DOHH2 (cell line): ENCODE data around the gene HOXD8.
A peak's percentile ranks its signal among the peaks of the same experiment; 100 is the strongest.

Experiments
- H3F3A ChIP-seq: fragments of 200-600 bp; sonication (generic), shearing (Covaris generic); 2 replicates; pipeline ENCODE4 v1.6.0; 2016; ENCODE audit warnings: antibody characterized with exemption, mild to moderate bottlenecking; ENCODE audit not compliant: control insufficient read depth, insufficient read depth
- H3K27ac ChIP-seq: fragments of 200-600 bp; sonication (generic); 2 replicates; pipeline ENCODE4 v1.5.1; 2014; ENCODE audit warnings: low read depth, mild to moderate bottlenecking, low read length, moderate library complexity
- H3K27me3 ChIP-seq: fragments of 200-600 bp; sonication (generic); 2 replicates; pipeline ENCODE4 v1.6.1; 2014; ENCODE audit warnings: mild to moderate bottlenecking, low read length, mixed read lengths; ENCODE audit not compliant: control insufficient read depth
- H3K36me3 ChIP-seq: fragments of 200-600 bp; sonication (generic); 2 replicates; pipeline ENCODE4 v1.6.1; 2014; ENCODE audit warnings: mild to moderate bottlenecking, low read length, moderate library complexity, mixed read lengths; ENCODE audit not compliant: control insufficient read depth
- H3K4me1 ChIP-seq: fragments of 200-600 bp; sonication (generic); 2 replicates; pipeline ENCODE4 v1.6.1; 2014; ENCODE audit warnings: mild to moderate bottlenecking, low read length, mixed read lengths; ENCODE audit not compliant: control insufficient read depth
- H3K4me2 ChIP-seq: fragments of 200-600 bp; sonication (generic); 2 replicates; pipeline ENCODE4 v1.6.0; 2014; ENCODE audit warnings: mild to moderate bottlenecking, low read length, moderate library complexity
- H3K4me3 ChIP-seq: fragments of 200-600 bp; sonication (generic); 2 replicates; pipeline ENCODE4 v1.5.1; 2014; ENCODE audit warnings: mild to moderate bottlenecking, low read length, mixed read lengths
- H3K79me2 ChIP-seq: fragments of 200-600 bp; sonication (generic); 2 replicates; pipeline ENCODE4 v1.6.1; 2014; ENCODE audit warnings: mild to moderate bottlenecking, low read length, mixed read lengths; ENCODE audit not compliant: control insufficient read depth
- H3K9me2 ChIP-seq: fragments of 200-600 bp; sonication (generic); replicated peaks from 2 replicates; pipeline ENCODE4 v1.6.1; 2014; ENCODE audit warnings: mild to moderate bottlenecking, low read length, mixed read lengths; ENCODE audit not compliant: control insufficient read depth
- H3K9me3 ChIP-seq: fragments of 200-600 bp; sonication (generic); 2 replicates; pipeline ENCODE4 v1.6.1; 2014; ENCODE audit warnings: antibody characterized with exemption, low read length, mixed read lengths; ENCODE audit not compliant: control insufficient read depth, insufficient read depth
- H4K20me1 ChIP-seq: fragments of 200-600 bp; sonication (generic); 2 replicates; pipeline ENCODE4 v1.6.0; 2014; ENCODE audit warnings: low read depth, mild to moderate bottlenecking, antibody characterized with exemption, low read length, moderate library complexity; ENCODE audit not compliant: control insufficient read depth, insufficient read depth
- EZH2phosphoT487 ChIP-seq: fragments of 200-600 bp; sonication (generic); IDR thresholded peaks from 2 replicates; pipeline ENCODE4 v1.6.1; 2017; ENCODE audit warnings: borderline replicate concordance, mild to moderate bottlenecking, antibody characterized with exemption, low read length, moderate library complexity, mixed read lengths
- TF ChIP-seq, protein P1 (sequence below): fragments of 200-600 bp; sonication (generic); IDR thresholded peaks from one replicate; pipeline ENCODE4 v1.5.1; 2014; ENCODE audit warnings: antibody characterized with exemption, mild to moderate bottlenecking, low read depth, low read length; ENCODE audit not compliant: poor library complexity, severe bottlenecking

HOXD8 gene

DNA sequence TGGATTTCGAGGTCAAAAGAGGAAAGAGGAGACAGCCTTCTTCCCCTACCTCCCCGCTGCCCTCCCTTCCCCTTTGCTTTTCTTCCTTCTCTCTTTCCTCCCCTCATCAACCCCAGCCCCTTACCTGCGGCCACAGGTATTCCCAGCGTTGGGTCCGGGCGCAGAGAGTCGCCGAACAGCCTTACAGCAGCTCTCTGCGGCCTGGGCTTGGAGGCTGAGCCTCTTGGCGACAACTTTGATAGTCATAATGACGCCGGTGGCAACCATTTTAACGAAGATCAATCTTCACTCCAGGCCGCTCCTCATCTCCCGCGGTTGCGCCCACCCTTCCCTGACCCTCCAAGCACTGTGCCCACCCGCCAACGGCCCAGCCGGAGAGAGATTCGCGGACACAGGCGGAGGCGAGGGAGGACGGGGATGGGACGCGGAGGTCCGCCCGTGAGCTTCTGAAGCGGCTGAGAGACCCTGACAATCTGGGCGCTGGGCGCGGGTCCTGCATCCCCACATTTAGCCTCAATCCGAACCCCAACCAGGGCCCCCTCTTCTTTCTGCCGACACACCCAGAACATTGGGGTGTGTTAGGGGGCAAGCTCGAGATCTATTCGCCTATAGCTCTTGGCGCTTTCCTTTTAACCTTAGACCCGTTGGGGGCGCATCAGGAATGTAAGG, 44.3 kb upstream of the HOXD8 start:
- Histone ChIP-seq H3K36me3 (no peaks in the 10 kb centered on the region), H3K9me3 (peaks cover 6% of the 10 kb centered on the region; the same call in 1 of the 2 replicates), H3K9me2 (no peaks in the 10 kb centered on the region), H3K27ac (no peak overlapping the region), H3K27me3 (peaks cover 23% of the 10 kb centered on the region), H3K79me2 (no peaks in the 10 kb centered on the region), H3K4me3 (no peak overlapping the region), H3K4me2 (no peak overlapping the region), H4K20me1 (no peaks in the 10 kb centered on the region), H3K4me1 (no peaks in the 10 kb centered on the region), H3F3A (no peaks in the 10 kb centered on the region)
- TF ChIP-seq, protein P1, sequence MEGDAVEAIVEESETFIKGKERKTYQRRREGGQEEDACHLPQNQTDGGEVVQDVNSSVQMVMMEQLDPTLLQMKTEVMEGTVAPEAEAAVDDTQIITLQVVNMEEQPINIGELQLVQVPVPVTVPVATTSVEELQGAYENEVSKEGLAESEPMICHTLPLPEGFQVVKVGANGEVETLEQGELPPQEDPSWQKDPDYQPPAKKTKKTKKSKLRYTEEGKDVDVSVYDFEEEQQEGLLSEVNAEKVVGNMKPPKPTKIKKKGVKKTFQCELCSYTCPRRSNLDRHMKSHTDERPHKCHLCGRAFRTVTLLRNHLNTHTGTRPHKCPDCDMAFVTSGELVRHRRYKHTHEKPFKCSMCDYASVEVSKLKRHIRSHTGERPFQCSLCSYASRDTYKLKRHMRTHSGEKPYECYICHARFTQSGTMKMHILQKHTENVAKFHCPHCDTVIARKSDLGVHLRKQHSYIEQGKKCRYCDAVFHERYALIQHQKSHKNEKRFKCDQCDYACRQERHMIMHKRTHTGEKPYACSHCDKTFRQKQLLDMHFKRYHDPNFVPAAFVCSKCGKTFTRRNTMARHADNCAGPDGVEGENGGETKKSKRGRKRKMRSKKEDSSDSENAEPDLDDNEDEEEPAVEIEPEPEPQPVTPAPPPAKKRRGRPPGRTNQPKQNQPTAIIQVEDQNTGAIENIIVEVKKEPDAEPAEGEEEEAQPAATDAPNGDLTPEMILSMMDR = no peak
- TF ChIP-seq EZH2phosphoT487 = no peak

DNA sequence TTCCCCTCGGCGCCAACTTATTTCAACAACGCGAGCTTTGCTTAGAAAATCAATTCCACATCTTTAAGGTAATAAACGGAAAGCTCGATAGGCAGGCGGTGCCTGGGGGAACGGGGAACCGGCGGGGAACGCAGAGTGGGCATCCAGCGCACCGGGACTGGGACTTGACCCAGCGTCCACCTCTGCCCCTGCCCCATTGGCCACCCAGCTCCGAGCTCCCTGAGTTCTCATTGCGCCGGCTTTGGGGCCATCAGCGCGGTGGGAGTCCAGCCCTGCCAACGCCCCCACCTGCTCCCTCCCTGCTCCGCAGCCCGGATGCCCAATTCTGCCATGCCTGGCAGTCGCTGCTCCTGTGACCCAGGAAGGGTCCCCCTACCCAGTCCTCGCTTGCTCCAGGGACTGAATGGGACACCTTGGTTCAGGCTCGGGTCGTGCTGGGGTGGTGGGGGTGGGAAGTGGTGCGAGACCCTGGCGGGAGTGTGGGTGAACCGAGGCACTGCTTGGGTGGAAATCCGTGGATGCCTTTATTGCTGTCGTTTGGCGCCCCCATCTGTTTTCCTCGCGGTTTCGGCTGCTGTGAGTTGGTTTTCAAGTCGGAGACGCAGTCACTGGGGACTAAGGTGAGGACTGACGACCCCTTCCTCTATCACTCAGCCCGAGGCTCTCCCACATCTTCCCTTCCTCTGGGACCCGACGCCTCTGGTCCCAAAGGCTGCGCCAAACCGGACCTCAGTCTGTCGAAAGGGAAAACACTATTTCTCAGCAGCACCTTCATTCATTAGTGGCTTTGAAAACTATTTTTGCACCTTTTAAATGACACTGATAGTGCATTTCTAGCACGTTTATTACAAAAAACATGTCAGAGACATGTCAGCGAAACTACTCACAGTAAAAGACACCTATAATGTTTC, 43.4 kb upstream of the HOXD8 start:
- H3K79me2 ChIP-seq = no peaks in the 10 kb centered on the region
- TF ChIP-seq, protein P1 = peak; percentile 44
- no peak for TF ChIP-seq EZH2phosphoT487
- no peaks in the 10 kb centered on the region for H4K20me1 ChIP-seq
- H3K4me3 ChIP-seq = no peak overlapping the region
- H3K9me2 ChIP-seq = no peaks in the 10 kb centered on the region
- peaks cover 25% of the 10 kb centered on the region for H3K27me3 ChIP-seq
- no peaks in the 10 kb centered on the region for H3K36me3 ChIP-seq
- no peaks in the 10 kb centered on the region for H3F3A ChIP-seq
- no peaks in the 10 kb centered on the region for H3K4me1 ChIP-seq
- H3K27ac ChIP-seq = no peak overlapping the region
- H3K4me2 ChIP-seq = no peak overlapping the region
- H3K9me3 ChIP-seq = peaks cover 1% of the 10 kb centered on the region; the same call in 1 of the 2 replicates

DNA sequence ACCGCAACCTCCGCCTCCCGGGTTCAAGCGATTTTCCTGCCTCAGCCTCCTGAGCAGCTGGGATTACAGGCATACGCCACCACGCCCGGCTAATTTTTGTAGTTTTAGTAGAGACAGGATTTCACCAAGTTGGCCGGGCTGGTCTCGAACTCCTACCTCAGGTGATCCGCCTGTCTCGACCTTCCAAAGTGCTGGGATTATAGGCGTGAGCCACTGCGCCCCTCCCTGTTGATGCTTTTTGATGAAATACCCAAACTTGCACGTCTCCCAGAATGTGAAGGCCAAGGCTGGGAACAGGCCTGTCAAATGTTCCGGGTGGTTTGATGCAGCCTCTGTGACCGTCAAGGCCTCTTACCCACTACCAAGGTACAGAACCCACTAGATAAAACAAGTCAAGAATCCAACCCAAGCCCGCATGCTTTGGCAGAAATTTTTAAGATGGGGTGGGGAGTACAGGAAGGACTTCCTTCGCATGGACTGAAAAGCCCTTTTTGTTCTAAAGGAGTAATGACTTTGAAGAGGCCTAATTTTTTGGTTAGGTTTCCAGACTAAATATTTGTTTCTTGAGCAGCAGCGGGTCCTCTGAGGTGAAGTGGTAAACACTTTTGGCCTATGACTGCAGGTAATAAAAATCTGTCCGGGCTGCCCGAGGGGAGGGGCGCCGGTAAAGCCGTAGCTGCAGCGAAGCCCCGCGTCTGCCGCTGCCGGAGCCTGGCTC, 42.0 kb upstream of the HOXD8 start:
- H3K4me3 ChIP-seq = no peak overlapping the region
- H3K27me3 ChIP-seq = peaks cover 29% of the 10 kb centered on the region
- no peak overlapping the region for H3K27ac ChIP-seq
- no peak overlapping the region for H3K4me2 ChIP-seq
- no peaks in the 10 kb centered on the region for H3K36me3 ChIP-seq
- no peak for TF ChIP-seq EZH2phosphoT487
- TF ChIP-seq, protein P1 = no peak
- no peaks in the 10 kb centered on the region for H4K20me1 ChIP-seq
- no peaks in the 10 kb centered on the region for H3K4me1 ChIP-seq
- no peaks in the 10 kb centered on the region for H3K79me2 ChIP-seq
- no peaks in the 10 kb centered on the region for H3K9me2 ChIP-seq
- no peaks in the 10 kb centered on the region for H3F3A ChIP-seq
- H3K9me3 ChIP-seq = no peaks in the 10 kb centered on the region
